Measurements from ENCODE around the gene MBD3.

- no peak for TF ChIP-seq RAD21 (IDR thresholded peaks at IDR 0.05; ENCODE audit: low read length)
- no peak for TF ChIP-seq NFE2L2 (IDR thresholded peaks at IDR 0.05; ENCODE audit: low read depth, low read length)
- TF ChIP-seq POLR2A (IDR thresholded peaks at IDR 0.05; ENCODE audit: low read depth, low read length): no peak
- TF ChIP-seq, protein P1, sequence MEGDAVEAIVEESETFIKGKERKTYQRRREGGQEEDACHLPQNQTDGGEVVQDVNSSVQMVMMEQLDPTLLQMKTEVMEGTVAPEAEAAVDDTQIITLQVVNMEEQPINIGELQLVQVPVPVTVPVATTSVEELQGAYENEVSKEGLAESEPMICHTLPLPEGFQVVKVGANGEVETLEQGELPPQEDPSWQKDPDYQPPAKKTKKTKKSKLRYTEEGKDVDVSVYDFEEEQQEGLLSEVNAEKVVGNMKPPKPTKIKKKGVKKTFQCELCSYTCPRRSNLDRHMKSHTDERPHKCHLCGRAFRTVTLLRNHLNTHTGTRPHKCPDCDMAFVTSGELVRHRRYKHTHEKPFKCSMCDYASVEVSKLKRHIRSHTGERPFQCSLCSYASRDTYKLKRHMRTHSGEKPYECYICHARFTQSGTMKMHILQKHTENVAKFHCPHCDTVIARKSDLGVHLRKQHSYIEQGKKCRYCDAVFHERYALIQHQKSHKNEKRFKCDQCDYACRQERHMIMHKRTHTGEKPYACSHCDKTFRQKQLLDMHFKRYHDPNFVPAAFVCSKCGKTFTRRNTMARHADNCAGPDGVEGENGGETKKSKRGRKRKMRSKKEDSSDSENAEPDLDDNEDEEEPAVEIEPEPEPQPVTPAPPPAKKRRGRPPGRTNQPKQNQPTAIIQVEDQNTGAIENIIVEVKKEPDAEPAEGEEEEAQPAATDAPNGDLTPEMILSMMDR (conservative IDR thresholded peaks at IDR 0.05; ENCODE audit: low read depth, low read length): no peak
- no peak for TF ChIP-seq SMC3 (IDR thresholded peaks at IDR 0.05; ENCODE audit: low read depth, low read length)
- no peak for TF ChIP-seq RCOR1 (IDR thresholded peaks at IDR 0.05; ENCODE audit: insufficient replicate concordance, low read length)
- TF ChIP-seq CHD1 (IDR thresholded peaks at IDR 0.05; ENCODE audit: low read depth, low read length): no peak
- TF ChIP-seq MAZ (IDR thresholded peaks at IDR 0.05; ENCODE audit: borderline replicate concordance, low read depth, low read length): no peak
- no peak for TF ChIP-seq USF2 (IDR thresholded peaks at IDR 0.05; ENCODE audit: low read depth, low read length)
- no peak for TF ChIP-seq MXI1 (IDR thresholded peaks at IDR 0.05; ENCODE audit: borderline replicate concordance, low read depth, low read length)
- no peak for TF ChIP-seq RFX5 (IDR thresholded peaks at IDR 0.05; ENCODE audit: low read depth, low read length)
Measured at GRCh38 chr19:1524287-1524971, 68.2 kb downstream of the MBD3 start.
